Neutrophil (primary cell): ENCODE measurements around the gene USP16.
"Not testable (repeated sequence)": the region's sequence is repeated elsewhere in the genome, so short reads cannot be mapped to it uniquely, and the experiment has no call there.

Experiments
- H3K27ac ChIP-seq: fragments of 200-600 bp; sonication (generic); 2 replicates; pipeline ENCODE4 v1.5.1; 2016; ENCODE audit warnings: mild to moderate bottlenecking, moderate library complexity
- H3K27me3 ChIP-seq: fragments of 200-600 bp; sonication (generic); 2 replicates; pipeline ENCODE4 v1.6.0; 2016; ENCODE audit warnings: mild to moderate bottlenecking
- H3K36me3 ChIP-seq: fragments of 200-600 bp; sonication (generic); 2 replicates; pipeline ENCODE4 v1.5.1; 2017
- H3K4me1 ChIP-seq, 2 experiments: fragments of 200-600 bp in 1 of 2; sonication (generic) in 1 of 2; 1 replicate in 1 of 2; 2 replicates in 1 of 2; pipeline versions ENCODE4 v1.5.1 to v1.6.1; 2013 to 2016; ENCODE audit warnings: low read depth in 1 of 2, low read length in 1 of 2, mild to moderate bottlenecking in 1 of 2, moderate library complexity in 1 of 2; ENCODE audit not compliant: control insufficient read depth in 1 of 2, insufficient read depth in 1 of 2
- H3K4me3 ChIP-seq, 2 experiments: fragments of 200-600 bp in 1 of 2; sonication (generic) in 1 of 2; 1 replicate in 1 of 2; 2 replicates in 1 of 2; pipeline ENCODE4 v1.5.1; 2013 to 2016; ENCODE audit warnings: low read depth in 1 of 2, low read length in 1 of 2, mild to moderate bottlenecking in 1 of 2, moderate library complexity in 1 of 2
- H3K9me3 ChIP-seq: fragments of 200-600 bp; sonication (generic); 2 replicates; pipeline ENCODE4 v1.5.1; 2016
- CTCF ChIP-seq: fragments of 200-600 bp; sonication (generic); IDR thresholded peaks from 2 replicates; pipeline ENCODE4 v1.5.1; 2016; ENCODE audit warnings: antibody characterized with exemption

Gene USP16

GRCh38 chr21:29074783-29075182 is 50.3 kb downstream of the USP16 start:
- H3K4me1 ChIP-seq: peaks cover 34 to 49% of the 10 kb centered on the region in 2 experiments
- peak overlapping the region; percentile 30 for H3K27ac ChIP-seq
- H3K4me3 ChIP-seq: no peak overlapping the region

GRCh38 chr21:29075706-29076466 is 51.4 kb downstream of the USP16 start:
- peak overlapping the region; percentile 79 for H3K27ac ChIP-seq
- no peaks in the 10 kb centered on the region for H3K27me3 ChIP-seq
- H3K36me3 ChIP-seq: no peaks in the 10 kb centered on the region
- peak overlapping the region in 1 of 2 experiments; percentile 65 for H3K4me3 ChIP-seq
- peaks cover 45 to 55% of the 10 kb centered on the region in 2 experiments for H3K4me1 ChIP-seq
- no peaks in the 10 kb centered on the region for H3K9me3 ChIP-seq
- TF ChIP-seq CTCF: no peak

More at GRCh38 chr21:29074783-29075182, 50.3 kb downstream of the USP16 start:
- TF ChIP-seq CTCF: no peak
- Histone ChIP-seq H3K9me3 (no peaks in the 10 kb centered on the region), H3K36me3 (no peaks in the 10 kb centered on the region), H3K27me3 (no peaks in the 10 kb centered on the region)

- H3K4me3 ChIP-seq: peak overlapping the region; percentile 65 to 66
- TF ChIP-seq CTCF: peak; percentile 26
- peaks cover 48 to 51% of the 10 kb centered on the region in 2 experiments for H3K4me1 ChIP-seq
- H3K36me3 ChIP-seq, H3K27me3 ChIP-seq, H3K9me3 ChIP-seq: not testable (repeated sequence)
- peak overlapping the region; percentile 79 for H3K27ac ChIP-seq
These were observed 52.5 kb downstream of the USP16 start for GRCh38 chr21:29076731-29077640.

GRCh38 chr21:29077651-29078090 is 53.2 kb downstream of the USP16 start:
- Histone ChIP-seq H3K36me3 (no peaks in the 10 kb centered on the region), H3K27ac (peak overlapping the region; percentile 79), H3K4me3 (peak overlapping the region; percentile 65 to 66), H3K9me3 (no peaks in the 10 kb centered on the region), H3K4me1 (peaks cover 44 to 46% of the 10 kb centered on the region in 2 experiments), H3K27me3 (no peaks in the 10 kb centered on the region)
- no peak for TF ChIP-seq CTCF

- peak overlapping the region; percentile 76 for H3K27ac ChIP-seq
- H3K27me3 ChIP-seq: no peaks in the 10 kb centered on the region
- H3K4me3 ChIP-seq: no peak overlapping the region
- H3K4me1 ChIP-seq: peaks cover 35 to 41% of the 10 kb centered on the region in 2 experiments
- H3K9me3 ChIP-seq: no peaks in the 10 kb centered on the region
- TF ChIP-seq CTCF: no peak
- no peaks in the 10 kb centered on the region for H3K36me3 ChIP-seq
These were observed 54.6 kb downstream of the USP16 start for GRCh38 chr21:29078869-29079767.
